HEK293T (cell line): ENCODE data around the gene CHD5.

ENCODE experiments used
- BHLHE40 ChIP-seq: fragments of 450-650 bp; IDR thresholded peaks from 2 replicates; pipeline ENCODE4 v1.6.1; 2016; ENCODE audit warnings: mild to moderate bottlenecking, moderate library complexity, borderline replicate concordance
- CTBP1 ChIP-seq: fragments of 450-650 bp; IDR thresholded peaks from 2 replicates; pipeline ENCODE4 v1.6.1; 2016; ENCODE audit warnings: borderline replicate concordance
- ELF4 ChIP-seq: fragments of 450-650 bp; IDR thresholded peaks from 2 replicates; pipeline ENCODE4 v1.6.1; 2017; ENCODE audit warnings: antibody characterized with exemption
- FOXA1 ChIP-seq: fragments of 450-650 bp; IDR thresholded peaks from 2 replicates; pipeline ENCODE4 v1.6.1; 2016; ENCODE audit warnings: mild to moderate bottlenecking
- FOXK2 ChIP-seq: fragments of 450-650 bp; IDR thresholded peaks from 2 replicates; pipeline ENCODE4 v1.6.1; 2016; ENCODE audit warnings: mild to moderate bottlenecking
- FOXM1 ChIP-seq: fragments of 450-650 bp; IDR thresholded peaks from 2 replicates; pipeline ENCODE4 v1.6.1; 2017; ENCODE audit warnings: mild to moderate bottlenecking, borderline replicate concordance
- HDGF ChIP-seq: fragments of 450-650 bp; IDR thresholded peaks from 2 replicates; pipeline ENCODE4 v1.6.1; 2017; ENCODE audit warnings: antibody characterized with exemption, borderline replicate concordance
- L3MBTL2 ChIP-seq: fragments of 450-650 bp; conservative IDR thresholded peaks from 2 replicates; pipeline ENCODE4 v1.6.1; 2016; ENCODE audit warnings: mild to moderate bottlenecking
- LEF1 ChIP-seq: fragments of 450-650 bp; IDR thresholded peaks from 2 replicates; pipeline ENCODE4 v1.6.1; 2017; ENCODE audit warnings: mild to moderate bottlenecking, borderline replicate concordance
- NFRKB ChIP-seq: fragments of 450-650 bp; IDR thresholded peaks from 2 replicates; pipeline ENCODE4 v1.6.1; 2016; ENCODE audit warnings: mild to moderate bottlenecking, moderate library complexity
- SP1 ChIP-seq: fragments of 450-650 bp; IDR thresholded peaks from 2 replicates; pipeline ENCODE4 v1.6.1; 2017
- TARDBP ChIP-seq: fragments of 450-650 bp; IDR thresholded peaks from 2 replicates; pipeline ENCODE4 v1.6.1; 2016
- ZNF384 ChIP-seq: fragments of 450-650 bp; IDR thresholded peaks from 2 replicates; pipeline ENCODE4 v1.6.1; 2016
- TF ChIP-seq, protein P1 (sequence below): fragments of 450-650 bp; IDR thresholded peaks from 2 replicates; pipeline ENCODE4 v1.6.1; 2016

DNA sequence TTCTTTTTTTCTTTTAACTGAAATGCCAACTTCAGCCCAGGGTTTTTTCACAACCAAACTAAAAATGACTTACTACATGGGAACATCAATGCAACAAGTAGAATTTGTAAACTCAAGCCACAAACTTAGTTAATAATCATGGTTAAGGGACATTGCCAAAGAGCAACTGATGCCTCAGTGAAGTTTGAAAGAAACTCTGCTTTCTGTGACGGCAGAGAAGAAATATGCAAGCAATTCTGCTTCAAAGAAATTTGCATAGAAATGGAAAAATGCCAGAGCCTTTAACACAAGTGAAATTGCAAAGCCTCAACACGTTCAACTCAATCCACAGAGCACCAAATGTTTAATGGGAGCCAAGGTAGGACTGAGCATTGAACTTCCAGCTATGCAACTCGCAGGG is 5.0 kb upstream of the CHD5 start:
- TF ChIP-seq FOXA1, result no peak
- no peak for TF ChIP-seq HDGF
- TF ChIP-seq, protein P1, sequence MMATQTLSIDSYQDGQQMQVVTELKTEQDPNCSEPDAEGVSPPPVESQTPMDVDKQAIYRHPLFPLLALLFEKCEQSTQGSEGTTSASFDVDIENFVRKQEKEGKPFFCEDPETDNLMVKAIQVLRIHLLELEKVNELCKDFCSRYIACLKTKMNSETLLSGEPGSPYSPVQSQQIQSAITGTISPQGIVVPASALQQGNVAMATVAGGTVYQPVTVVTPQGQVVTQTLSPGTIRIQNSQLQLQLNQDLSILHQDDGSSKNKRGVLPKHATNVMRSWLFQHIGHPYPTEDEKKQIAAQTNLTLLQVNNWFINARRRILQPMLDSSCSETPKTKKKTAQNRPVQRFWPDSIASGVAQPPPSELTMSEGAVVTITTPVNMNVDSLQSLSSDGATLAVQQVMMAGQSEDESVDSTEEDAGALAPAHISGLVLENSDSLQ, result no peak
- TF ChIP-seq FOXM1, result no peak
- TF ChIP-seq TARDBP, result no peak
- no peak for TF ChIP-seq CTBP1
- TF ChIP-seq SP1, result no peak
- no peak for TF ChIP-seq L3MBTL2
- TF ChIP-seq LEF1, result no peak
- no peak for TF ChIP-seq NFRKB
- TF ChIP-seq ZNF384, result no peak
- TF ChIP-seq BHLHE40, result no peak
- no peak for TF ChIP-seq ELF4
- TF ChIP-seq FOXK2, result no peak
